BLaER1 (cell line): ENCODE measurements around the gene DNAJC5G.
A peak's percentile ranks its signal among the peaks of the same experiment; 100 is the strongest.
"Not testable (repeated sequence)": the region's sequence is repeated elsewhere in the genome, so short reads cannot be mapped to it uniquely, and the experiment has no call there.

Experiments
- H3K27ac ChIP-seq: shearing (Covaris generic); formaldehyde crosslinking; 2 replicates; pipeline ENCODE4 v1.8.1; 2022
- H3K27me3 ChIP-seq: shearing (Covaris generic); formaldehyde crosslinking; 2 replicates; pipeline ENCODE4 v1.8.1; 2022
- H3K36me3 ChIP-seq: shearing (Covaris generic); formaldehyde crosslinking; 2 replicates; pipeline ENCODE4 v1.8.1; 2022
- H3K4me1 ChIP-seq: shearing (Covaris generic); formaldehyde crosslinking; 2 replicates; pipeline ENCODE4 v1.8.1; 2022
- H3K4me2 ChIP-seq: shearing (Covaris generic); formaldehyde crosslinking; 2 replicates; pipeline ENCODE4 v1.8.1; 2022
- H3K4me3 ChIP-seq: shearing (Covaris generic); formaldehyde crosslinking; 2 replicates; pipeline ENCODE4 v1.8.1; 2022
- H3K9ac ChIP-seq: shearing (Covaris generic); formaldehyde crosslinking; 2 replicates; pipeline ENCODE4 v1.8.1; 2022
- H3K9me3 ChIP-seq: shearing (Covaris generic); formaldehyde crosslinking; 2 replicates; pipeline ENCODE4 v1.8.1; 2022
- H4K20me1 ChIP-seq: shearing (Covaris generic); formaldehyde crosslinking; 2 replicates; pipeline ENCODE4 v1.8.1; 2022
- Cebpa-rat ChIP-seq: shearing (Covaris generic); IDR thresholded peaks from 2 replicates; pipeline ENCODE4 v1.8.1; 2022

DNAJC5G gene

GRCh38 chr2:27263287-27264252 is 11.7 kb upstream of the DNAJC5G start:
- Histone ChIP-seq H3K4me1 (peaks cover 34% of the 10 kb centered on the region), H3K27ac (no peak overlapping the region), H3K4me3 (peak overlapping the region; percentile 67), H3K36me3 (no peaks in the 10 kb centered on the region), H3K27me3 (peaks cover 92% of the 10 kb centered on the region), H4K20me1 (peaks cover 47% of the 10 kb centered on the region), H3K9ac (no peak overlapping the region), H3K4me2 (peak overlapping the region; percentile 95), H3K9me3 (no peaks in the 10 kb centered on the region)
- TF ChIP-seq Cebpa-rat = no peak

DNA sequence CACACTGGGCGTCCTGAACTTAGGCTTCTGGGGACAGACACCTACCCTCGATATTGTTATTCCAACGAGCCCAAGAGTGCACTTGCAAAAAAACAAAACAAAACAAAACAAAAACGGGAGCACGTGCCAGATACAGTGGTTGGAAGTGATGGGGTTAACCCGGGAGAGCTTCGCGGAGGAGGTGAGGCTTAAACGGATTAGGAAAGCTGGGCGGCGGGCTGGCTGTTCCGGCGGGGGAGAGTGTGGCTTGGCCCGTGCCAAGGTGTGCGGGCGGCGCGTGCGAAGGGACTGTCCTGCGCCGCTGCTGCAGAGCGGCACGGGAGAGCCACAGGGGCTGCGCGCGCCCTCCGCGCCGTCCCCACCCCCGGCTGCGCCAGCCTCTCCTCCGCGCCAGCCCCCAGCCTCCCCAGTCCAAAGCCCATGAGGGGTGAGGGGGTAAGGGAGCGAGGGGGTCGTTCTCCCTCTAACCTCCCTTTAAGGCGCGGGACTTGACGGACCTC is 10.9 kb upstream of the DNAJC5G start:
- peak overlapping the region; percentile 95 for H3K4me2 ChIP-seq
- peaks cover 47% of the 10 kb centered on the region for H4K20me1 ChIP-seq
- no peaks in the 10 kb centered on the region for H3K36me3 ChIP-seq
- peaks cover 35% of the 10 kb centered on the region for H3K4me1 ChIP-seq
- peaks cover 85% of the 10 kb centered on the region for H3K27me3 ChIP-seq
- H3K4me3 ChIP-seq = peak overlapping the region; percentile 67
- no peak overlapping the region for H3K9ac ChIP-seq
- H3K27ac ChIP-seq = no peak overlapping the region
- no peak for TF ChIP-seq Cebpa-rat
- H3K9me3 ChIP-seq = no peaks in the 10 kb centered on the region

GRCh38 chr2:27264753-27265535 is 10.3 kb upstream of the DNAJC5G start:
- no peaks in the 10 kb centered on the region for H3K36me3 ChIP-seq
- peaks cover 45% of the 10 kb centered on the region for H4K20me1 ChIP-seq
- H3K27me3 ChIP-seq = peaks cover 82% of the 10 kb centered on the region
- peaks cover 35% of the 10 kb centered on the region for H3K4me1 ChIP-seq
- peak overlapping the region; percentile 95 for H3K4me2 ChIP-seq
- H3K9me3 ChIP-seq = no peaks in the 10 kb centered on the region
- TF ChIP-seq Cebpa-rat = no peak
- peak overlapping the region; percentile 67 for H3K4me3 ChIP-seq
- H3K9ac ChIP-seq = no peak overlapping the region
- H3K27ac ChIP-seq = no peak overlapping the region

GRCh38 chr2:27265536-27265870 is 9.7 kb upstream of the DNAJC5G start:
- TF ChIP-seq Cebpa-rat = no peak
- no peaks in the 10 kb centered on the region for H3K9me3 ChIP-seq
- peak overlapping the region; percentile 95 for H3K4me2 ChIP-seq
- H3K4me3 ChIP-seq = no peak overlapping the region
- H3K27ac ChIP-seq = no peak overlapping the region
- no peaks in the 10 kb centered on the region for H3K36me3 ChIP-seq
- H3K4me1 ChIP-seq = peaks cover 35% of the 10 kb centered on the region
- peaks cover 39% of the 10 kb centered on the region for H4K20me1 ChIP-seq
- peaks cover 76% of the 10 kb centered on the region for H3K27me3 ChIP-seq
- H3K9ac ChIP-seq = no peak overlapping the region

- H3K27ac ChIP-seq, H3K4me2 ChIP-seq, H3K36me3 ChIP-seq, H3K9ac ChIP-seq, H3K9me3 ChIP-seq, H3K4me3 ChIP-seq: not testable (repeated sequence)
- Histone ChIP-seq H3K27me3 (peaks cover 48% of the 10 kb centered on the region), H3K4me1 (peaks cover 21% of the 10 kb centered on the region), H4K20me1 (peaks cover 14% of the 10 kb centered on the region)
Measured at GRCh38 chr2:27268296-27268695, 6.9 kb upstream of the DNAJC5G start.

- TF ChIP-seq Cebpa-rat = no peak
- H3K27ac ChIP-seq = no peak overlapping the region
- H3K36me3 ChIP-seq = no peaks in the 10 kb centered on the region
Measured at GRCh38 chr2:27270131-27270530, 5.1 kb upstream of the DNAJC5G start.

GRCh38 chr2:27270670-27271069 is 4.6 kb upstream of the DNAJC5G start:
- Histone ChIP-seq H3K27ac (no peak overlapping the region), H3K27me3 (peaks cover 24% of the 10 kb centered on the region), H3K4me1 (0 out of 2 replicates have a peak, but pooled peaks cover 5% of the 10 kb centered on the region), H3K4me2 (no peak overlapping the region), H3K9ac (no peak overlapping the region), H3K4me3 (no peak overlapping the region), H4K20me1 (no peaks in the 10 kb centered on the region), H3K36me3 (no peaks in the 10 kb centered on the region), H3K9me3 (no peaks in the 10 kb centered on the region)
- TF ChIP-seq Cebpa-rat = no peak

More at GRCh38 chr2:27270131-27270530, 5.1 kb upstream of the DNAJC5G start:
- no peaks in the 10 kb centered on the region for H4K20me1 ChIP-seq
- peaks cover 30% of the 10 kb centered on the region for H3K27me3 ChIP-seq
- H3K4me2 ChIP-seq = no peak overlapping the region
- no peak overlapping the region for H3K4me3 ChIP-seq
- H3K4me1 ChIP-seq = 0 out of 2 replicates have a peak, but pooled peaks cover 5% of the 10 kb centered on the region
- H3K9me3 ChIP-seq = no peaks in the 10 kb centered on the region
- no peak overlapping the region for H3K9ac ChIP-seq

- Histone ChIP-seq H3K27me3 (peaks cover 13% of the 10 kb centered on the region), H3K4me1 (0 out of 2 replicates have a peak, but pooled peaks cover 5% of the 10 kb centered on the region), H3K4me2 (no peak overlapping the region), H4K20me1 (no peaks in the 10 kb centered on the region), H3K4me3 (no peak overlapping the region), H3K9ac (no peak overlapping the region), H3K9me3 (no peaks in the 10 kb centered on the region), H3K36me3 (no peaks in the 10 kb centered on the region), H3K27ac (no peak overlapping the region)
- no peak for TF ChIP-seq Cebpa-rat
Measured at GRCh38 chr2:27271631-27272340, 3.4 kb upstream of the DNAJC5G start.

- not testable (repeated sequence) for H3K27ac ChIP-seq, H3K36me3 ChIP-seq, H3K9me3 ChIP-seq, H3K9ac ChIP-seq, H3K4me3 ChIP-seq, H3K4me1 ChIP-seq, H3K4me2 ChIP-seq, H3K27me3 ChIP-seq, H4K20me1 ChIP-seq
Measured at GRCh38 chr2:27272537-27273522, 2.4 kb upstream of the DNAJC5G start.
